ENCODE results near the gene SPATA13.

The SPATA13 gene

DNA sequence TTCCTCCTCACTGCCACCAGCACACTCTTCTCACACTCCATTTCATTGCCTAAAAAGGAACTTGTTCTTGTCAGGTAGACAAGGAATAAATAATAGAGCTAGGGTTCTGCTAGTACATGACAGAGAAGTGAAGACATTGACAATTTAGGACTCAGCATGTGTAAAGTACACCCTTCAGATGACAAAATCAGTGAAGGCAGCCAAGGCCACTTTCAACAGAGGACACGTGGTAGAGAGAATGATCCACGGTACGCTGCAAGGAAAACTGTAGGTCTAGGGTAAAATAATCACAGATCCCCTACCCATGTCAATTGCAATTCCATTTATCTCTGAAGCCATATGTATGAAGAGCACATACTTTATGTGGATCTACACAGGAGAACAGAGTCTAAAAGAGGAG is 7.2 kb upstream of the SPATA13 start:
- H3K4me3 ChIP-seq (ENCODE audit: low read length) = no peak overlapping the region
- no peak for DNase-seq (ENCODE audit: low read depth)
- TF ChIP-seq CTCF (conservative IDR thresholded peaks at IDR 0.05; ENCODE audit: low read length) = no peak

DNA sequence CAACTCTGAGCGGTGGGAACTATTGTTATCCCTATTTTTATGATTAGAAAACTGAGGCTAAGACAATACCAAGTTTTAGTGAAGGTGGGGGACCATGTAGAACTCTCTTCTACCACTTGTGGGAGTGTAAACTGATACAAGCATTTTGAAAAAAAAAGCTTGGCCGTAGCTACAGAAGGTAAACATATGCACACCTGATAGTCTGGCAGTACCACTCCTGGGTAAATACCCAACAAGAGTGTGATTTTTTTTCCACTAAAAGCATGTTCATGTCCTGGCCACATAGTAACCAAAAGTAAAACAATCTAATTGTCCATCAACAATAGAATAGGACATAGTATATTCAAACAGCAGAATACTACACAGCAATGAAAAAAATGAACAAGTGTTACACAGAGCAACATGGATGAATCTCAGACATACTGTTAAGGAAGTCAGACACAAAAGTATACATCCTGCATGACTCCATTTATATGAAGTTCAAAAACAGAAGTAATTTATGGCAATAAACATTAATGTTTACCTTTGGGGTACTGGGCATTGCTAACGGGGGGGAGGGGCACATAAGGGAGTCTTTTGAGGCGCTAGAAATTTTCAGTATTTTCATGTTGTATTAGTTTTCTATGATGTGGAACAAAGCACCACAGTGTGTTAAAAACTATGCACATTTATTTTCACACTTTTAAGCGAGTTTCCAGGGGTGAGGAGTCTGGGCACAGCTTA is 6.4 kb upstream of the SPATA13 start:
- no peak for TF ChIP-seq CTCF (conservative IDR thresholded peaks at IDR 0.05; ENCODE audit: low read length)
- no peak for DNase-seq (ENCODE audit: low read depth)
- H3K4me3 ChIP-seq (ENCODE audit: low read length) = no peak overlapping the region

DNA sequence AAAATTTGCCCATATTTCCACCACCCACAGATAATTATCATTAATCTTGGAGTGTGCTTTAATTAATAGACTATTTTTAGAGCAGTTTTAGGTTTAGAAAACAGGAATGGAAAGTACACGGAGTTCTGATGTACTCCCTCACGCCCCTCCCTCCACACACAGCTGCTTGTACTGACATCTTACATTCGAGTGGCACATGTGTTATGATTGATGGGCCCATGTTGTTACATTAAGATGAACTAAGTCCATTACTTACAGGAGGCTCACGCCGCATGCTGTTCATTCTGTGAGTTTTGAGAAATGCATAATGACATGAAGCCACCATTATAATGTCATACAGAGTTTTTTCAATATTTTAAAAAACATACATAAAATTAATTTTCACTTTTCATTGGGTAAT is 1.2 kb upstream of the SPATA13 start:
- no peak for TF ChIP-seq CTCF (conservative IDR thresholded peaks at IDR 0.05; ENCODE audit: low read length)
- DNase-seq (ENCODE audit: low read depth) = no peak
- H3K4me3 ChIP-seq (ENCODE audit: low read length) = no peak overlapping the region

DNA sequence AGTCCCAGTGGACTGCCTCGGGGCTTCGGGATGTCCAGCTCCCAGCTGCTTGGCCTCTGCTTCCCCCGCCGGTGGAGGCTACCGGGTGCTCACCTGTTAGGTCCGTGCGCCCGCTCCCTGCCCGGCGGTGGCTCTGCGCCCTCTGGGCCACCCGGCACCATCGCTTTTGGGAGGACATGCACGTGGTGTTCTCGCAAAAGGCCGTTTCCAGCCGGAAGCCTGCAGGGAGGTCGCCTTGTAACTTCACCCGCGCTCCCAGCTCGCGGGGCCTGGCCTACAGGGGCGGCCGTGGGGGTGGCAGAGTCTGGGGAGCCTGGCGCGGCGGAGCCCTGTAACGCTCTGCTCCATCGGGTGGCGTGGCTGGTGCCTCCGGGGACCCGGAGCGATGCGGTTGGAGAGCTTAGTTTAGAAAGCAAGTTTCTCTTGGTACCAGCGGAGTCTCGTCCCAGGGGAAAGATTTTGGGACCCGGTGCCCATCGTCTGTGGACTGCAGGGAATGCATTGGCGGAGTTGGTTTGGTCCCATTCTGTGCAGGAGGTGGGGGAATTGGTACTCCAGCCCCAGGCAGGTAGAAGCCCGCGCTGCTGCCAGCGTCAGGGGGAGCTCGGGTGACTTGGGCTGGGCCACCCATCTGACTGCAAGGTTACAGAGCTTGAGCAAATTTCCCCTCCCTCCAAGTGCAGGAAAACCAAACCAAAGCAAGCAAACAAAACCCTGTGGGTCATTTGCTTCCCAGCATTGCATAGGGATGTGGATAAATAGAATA is 673 bp downstream of the SPATA13 start:
- no peak for TF ChIP-seq CTCF (conservative IDR thresholded peaks at IDR 0.05; ENCODE audit: low read length)
- peak overlapping the region; percentile 90 for H3K4me3 ChIP-seq (ENCODE audit: low read length)
- no peak for DNase-seq (ENCODE audit: low read depth)

GRCh38 chr13:24161980-24162525 is 1.5 kb downstream of the SPATA13 start:
- no peak for DNase-seq (ENCODE audit: low read depth)
- H3K4me3 ChIP-seq (ENCODE audit: low read length) = peak overlapping the region; percentile 90
- no peak for TF ChIP-seq CTCF (conservative IDR thresholded peaks at IDR 0.05; ENCODE audit: low read length)

GRCh38 chr13:24162604-24163003 is 2.1 kb downstream of the SPATA13 start:
- DNase-seq (ENCODE audit: low read depth) = no peak
- H3K4me3 ChIP-seq (ENCODE audit: low read length) = no peak overlapping the region
- TF ChIP-seq CTCF (conservative IDR thresholded peaks at IDR 0.05; ENCODE audit: low read length) = no peak

Measured in AG10803 (cell line).